Stimulated activated CD8-positive, alpha-beta memory T cell treated with anti-CD3 and anti-CD28 coated beads, Interleukin-7, amount 100 ng/mL, for 4 hours (primary cell): Measurements from ENCODE around the gene CDC42BPA.
"Not testable (repeated sequence)": the region's sequence is repeated elsewhere in the genome, so short reads cannot be mapped to it uniquely, and the experiment has no call there.

ENCODE experiments used
- DNase-seq, 2 donors: peaks; one replicate each; pipeline ENCODE4 v3.0.0-alpha.2; 2020; ENCODE audit warnings: low read depth in 2 of 2

The CDC42BPA gene

GRCh38 chr1:227261501-227261900 is 56.8 kb downstream of the CDC42BPA start:
- DNase-seq, result no peak

DNA sequence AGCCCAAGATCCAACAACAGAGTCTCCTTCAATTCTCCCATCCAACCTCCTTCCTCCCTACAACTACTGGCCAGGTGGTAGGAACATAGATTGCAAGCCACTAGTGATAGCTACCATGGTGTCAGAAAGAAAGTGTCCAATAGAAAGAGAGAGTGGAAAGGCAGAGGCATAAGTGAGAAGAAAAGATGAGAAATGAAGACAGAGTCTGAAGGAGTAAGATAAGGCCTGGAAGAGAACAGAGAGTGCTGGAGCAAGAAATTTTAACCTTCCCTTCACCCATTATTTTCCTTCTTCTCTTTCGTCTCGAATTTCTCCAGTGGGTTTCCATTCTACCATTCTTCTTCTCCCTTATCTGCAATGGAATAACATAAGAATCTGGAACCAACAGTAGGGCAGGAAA is 57.9 kb downstream of the CDC42BPA start:
- DNase-seq, result no peak

GRCh38 chr1:227257964-227258363 is 60.3 kb downstream of the CDC42BPA start:
- DNase-seq, result no peak

DNA sequence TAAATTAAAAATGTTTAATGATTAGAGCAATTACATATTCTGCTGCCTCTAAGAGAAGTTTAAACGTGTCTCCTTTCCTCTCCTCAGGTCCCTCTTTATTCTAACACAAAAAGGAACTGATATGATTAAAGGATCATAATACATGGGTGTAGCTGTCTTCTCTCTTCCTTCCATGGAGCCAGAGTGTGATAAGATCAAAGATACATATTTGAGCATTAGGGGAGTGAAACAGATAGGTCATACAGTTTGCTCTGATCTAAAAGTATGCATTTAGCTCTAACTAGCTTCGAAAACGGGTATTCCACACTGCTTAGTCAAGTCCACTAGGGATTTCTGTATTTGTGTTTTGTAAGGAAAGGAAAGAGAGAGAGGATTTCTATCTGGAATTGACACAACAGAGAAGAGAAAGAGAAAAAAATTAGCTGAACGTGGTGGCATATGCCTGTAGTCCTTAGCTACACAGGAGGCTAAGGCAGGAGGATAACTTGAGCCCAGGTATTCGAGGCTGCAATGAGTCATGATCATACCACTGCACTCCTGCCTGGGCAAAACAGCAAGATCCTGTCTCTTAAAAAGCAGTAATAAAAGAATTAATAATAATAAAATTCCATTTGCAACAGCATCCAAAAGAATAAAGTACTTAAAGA is 63.1 kb downstream of the CDC42BPA start:
- DNase-seq, result no peak

- no peak for DNase-seq
These were observed 65.2 kb downstream of the CDC42BPA start for GRCh38 chr1:227253065-227253464.

- no peak for DNase-seq
These were observed 72.5 kb downstream of the CDC42BPA start for GRCh38 chr1:227245613-227246320.

DNA sequence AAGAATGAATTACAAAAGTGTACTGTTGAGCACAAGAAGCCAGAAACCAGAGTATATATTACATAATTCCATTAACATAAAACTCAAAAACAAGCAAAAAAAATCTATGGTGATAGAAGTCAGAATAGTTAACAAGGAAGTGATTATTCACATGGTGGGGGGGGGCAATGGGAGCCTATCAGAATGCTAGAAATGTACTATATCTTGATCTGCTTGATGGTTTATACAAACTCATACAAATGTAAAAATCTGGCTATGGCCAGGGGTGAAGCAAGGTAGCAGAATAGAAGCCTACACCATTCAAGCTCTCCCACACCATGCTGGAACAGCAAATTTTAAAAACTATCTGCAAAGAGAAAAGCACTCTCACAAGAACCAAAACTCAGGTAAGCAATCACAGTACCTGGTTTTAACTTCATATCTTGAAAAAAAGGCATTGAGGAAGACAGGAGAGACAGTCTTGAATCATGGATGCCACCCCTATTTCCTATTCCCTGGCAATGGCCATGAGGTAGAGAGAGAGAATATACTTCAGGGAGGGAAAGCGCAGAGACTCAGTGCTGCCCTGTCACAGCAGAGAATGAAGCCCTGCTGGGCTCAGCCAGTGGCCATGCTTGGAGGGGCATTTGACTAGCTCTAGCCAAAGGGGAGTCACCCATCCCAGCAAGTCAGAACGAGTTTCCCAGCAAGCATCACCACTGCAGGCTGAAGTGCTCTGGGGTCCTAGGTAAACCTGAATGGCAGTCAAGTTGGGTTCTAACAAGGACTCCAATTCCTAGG is 73.8 kb downstream of the CDC42BPA start:
- no peak for DNase-seq

DNA sequence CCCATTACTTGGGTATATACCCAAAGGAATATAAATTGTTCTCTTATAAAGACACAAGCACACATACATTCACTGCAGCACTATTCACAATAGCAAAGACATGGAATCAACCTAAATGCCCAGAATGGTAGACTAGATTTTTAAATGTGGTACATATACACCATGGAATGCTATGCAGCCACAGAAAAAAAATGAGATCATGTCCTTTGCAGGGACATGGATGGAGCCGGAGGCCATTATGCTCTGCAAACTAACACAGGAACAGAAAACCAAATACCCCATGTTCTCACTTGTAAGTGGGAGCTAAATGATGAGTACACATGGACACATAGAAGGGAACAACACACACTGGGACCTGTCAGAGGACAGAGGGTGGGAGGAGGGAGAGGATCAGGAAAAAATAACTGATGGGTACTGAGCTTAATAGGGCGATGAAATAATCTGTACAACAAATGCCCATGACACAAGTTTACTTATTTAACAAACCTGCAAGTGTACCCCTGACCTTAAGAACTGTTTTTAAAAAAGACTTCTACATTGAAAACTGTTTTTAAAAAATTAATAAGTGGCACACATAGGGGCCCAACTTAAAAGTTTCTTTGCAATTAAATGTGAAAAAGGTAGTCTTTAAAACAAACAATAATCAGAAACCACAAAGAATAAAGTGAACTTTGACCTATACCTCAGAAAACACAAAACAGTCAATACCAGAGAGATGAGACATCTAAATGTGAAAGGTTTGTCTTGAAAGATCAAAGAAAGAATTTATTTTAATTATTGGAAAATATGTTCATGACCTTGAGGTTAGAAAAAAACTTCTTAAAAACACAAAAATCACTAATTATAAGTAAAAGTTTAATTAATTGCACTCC is 75.2 kb downstream of the CDC42BPA start:
- no peak for DNase-seq

DNA sequence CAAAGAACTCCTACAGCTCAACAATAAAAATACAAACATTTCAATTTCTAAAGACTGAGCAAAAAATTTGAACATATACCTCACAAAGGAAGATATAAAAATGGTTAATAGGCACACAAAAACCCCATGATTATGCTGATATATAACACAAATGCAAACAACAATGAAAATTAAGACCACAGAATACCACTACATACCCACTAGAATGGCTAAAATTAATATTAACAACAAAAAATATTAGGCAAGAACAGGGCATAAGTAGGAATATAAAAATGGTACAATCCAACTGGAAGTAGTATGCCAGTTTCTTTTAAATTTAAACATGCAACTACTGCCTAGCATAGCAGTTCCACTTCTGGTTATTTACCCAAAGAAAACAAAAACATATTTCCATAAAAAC is 77.3 kb downstream of the CDC42BPA start:
- DNase-seq, result no peak

DNA sequence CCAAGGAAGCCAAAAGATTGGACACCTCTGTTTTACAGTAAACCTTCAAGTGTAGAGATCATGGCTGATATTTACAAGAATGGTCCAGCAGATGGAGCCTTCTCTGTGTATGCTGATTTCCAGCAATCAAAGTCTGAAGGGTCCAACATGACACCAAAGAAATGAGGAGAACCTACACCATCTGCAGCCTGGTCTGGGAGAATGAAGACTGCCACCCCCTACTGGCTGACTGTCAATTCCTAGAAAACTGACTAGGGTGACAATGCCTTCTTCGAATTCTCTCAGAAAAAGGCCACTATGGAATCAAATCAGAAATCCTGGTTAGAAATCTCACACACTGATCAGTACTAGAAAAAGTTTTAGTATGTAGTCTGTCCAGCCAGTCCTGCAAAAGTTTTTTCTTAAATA is 83.3 kb downstream of the CDC42BPA start:
- no peak for DNase-seq

DNA sequence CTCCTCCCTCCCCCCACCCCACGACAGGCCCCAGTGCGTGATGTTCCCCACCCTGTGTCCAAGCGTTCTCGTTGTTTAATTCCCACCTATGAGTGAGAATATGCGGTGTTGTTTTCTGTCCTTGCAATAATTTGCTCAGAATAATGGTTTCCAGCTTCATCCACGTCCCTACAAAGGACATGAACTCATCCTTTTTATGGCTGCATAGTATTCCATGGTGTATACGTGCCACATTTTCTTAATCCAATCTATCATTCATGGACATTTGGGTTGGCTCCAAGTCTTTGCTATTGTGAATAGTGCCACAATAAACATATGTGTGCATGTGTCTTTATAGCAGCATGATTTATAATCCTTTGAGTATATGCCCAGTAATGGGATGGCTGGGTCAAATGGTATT is 87.2 kb downstream of the CDC42BPA start:
- not testable (repeated sequence) for DNase-seq

DNA sequence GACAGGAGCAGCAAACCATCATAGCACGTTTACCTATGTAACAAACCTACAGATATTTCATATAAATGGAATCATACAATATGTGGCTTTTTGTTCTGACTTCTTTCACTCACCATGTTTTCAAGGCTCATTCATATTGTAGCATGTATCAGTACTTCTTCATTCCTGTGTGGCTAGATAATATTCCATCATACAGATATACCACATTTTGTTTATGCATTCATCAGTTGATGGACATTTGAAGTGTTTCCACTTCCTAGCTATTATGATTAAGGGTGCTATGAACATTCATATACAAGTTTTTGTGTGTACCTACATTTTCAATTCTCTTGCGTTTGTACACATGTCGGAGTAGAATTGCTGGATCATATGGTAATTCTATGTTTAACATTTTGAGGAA is 90.1 kb downstream of the CDC42BPA start:
- DNase-seq, result no peak

DNA sequence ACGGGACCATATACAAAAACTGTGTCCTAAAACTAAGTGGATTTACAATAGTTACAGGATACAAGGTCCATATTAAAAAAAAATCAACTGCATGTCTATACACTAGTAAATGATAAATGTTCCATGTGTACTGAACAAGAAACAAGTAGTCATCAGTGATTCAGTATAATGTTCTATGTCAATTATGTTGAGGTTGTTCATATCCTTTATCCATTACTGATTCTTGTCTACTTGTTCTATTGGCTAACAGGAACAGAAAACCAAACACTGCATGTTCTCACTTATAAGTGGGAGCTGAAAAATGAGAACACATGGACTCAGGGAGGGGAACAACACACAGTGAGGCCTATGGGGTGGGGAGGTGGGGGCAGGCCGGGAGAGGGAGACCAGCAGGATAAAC is 90.5 kb downstream of the CDC42BPA start:
- DNase-seq, result no peak

DNA sequence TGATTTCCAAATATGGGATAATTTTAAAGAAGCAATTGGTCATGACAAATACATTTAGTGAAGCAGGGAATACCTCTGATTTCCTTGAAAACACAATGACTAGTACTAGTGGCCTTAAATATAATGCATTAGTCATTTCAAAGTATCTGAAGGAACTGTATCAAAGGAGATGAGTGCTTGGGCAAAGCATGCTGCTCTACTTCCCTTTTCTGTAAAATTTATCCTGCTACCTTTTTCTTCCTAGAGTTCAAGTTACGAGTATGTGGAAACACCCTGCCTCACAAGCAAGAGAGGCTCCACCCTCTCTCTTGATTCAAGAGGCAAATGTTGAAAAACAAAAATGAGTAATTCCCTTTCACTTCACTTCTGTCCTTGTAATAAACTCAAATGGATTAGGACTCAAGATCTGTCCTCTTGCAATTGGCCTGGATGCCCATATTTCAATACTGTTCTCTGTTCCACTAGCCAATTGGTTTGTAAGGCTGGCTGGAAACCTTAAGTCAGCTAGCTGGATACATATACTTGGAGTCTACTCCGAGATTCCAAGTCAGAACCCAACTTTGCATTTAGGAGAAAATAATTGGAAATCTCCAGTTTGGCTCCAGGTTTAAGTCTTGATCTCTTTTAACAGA is 92.5 kb downstream of the CDC42BPA start:
- no peak for DNase-seq

- DNase-seq, result no peak
These were observed 95.0 kb downstream of the CDC42BPA start for GRCh38 chr1:227223171-227223806.

DNA sequence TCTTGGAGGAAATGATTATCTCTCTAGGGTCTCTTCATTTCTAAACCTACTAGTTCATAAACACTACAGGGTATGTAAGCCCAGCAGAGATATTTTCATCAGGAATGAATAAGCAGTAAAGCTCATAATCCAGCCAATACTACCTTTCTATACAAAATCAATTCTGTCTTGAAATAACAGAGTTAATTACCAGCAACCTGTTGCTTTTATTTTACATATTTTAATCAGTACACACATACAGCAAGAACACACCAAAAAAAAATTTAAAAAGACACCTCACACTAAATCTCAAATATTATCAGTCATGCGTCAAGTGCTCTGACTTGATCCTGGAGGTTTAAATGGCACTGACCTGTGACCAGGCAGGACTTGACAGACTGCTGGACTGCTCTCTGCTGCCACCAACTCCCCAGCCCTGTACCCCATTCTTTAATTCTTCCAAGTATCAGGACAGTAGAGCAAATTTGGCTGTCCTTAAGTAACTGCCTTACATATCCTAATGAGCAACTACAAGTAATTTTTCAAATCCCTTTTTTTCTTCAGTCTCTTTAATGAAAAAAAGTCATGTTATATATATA is 98.5 kb downstream of the CDC42BPA start:
- no peak for DNase-seq

DNA sequence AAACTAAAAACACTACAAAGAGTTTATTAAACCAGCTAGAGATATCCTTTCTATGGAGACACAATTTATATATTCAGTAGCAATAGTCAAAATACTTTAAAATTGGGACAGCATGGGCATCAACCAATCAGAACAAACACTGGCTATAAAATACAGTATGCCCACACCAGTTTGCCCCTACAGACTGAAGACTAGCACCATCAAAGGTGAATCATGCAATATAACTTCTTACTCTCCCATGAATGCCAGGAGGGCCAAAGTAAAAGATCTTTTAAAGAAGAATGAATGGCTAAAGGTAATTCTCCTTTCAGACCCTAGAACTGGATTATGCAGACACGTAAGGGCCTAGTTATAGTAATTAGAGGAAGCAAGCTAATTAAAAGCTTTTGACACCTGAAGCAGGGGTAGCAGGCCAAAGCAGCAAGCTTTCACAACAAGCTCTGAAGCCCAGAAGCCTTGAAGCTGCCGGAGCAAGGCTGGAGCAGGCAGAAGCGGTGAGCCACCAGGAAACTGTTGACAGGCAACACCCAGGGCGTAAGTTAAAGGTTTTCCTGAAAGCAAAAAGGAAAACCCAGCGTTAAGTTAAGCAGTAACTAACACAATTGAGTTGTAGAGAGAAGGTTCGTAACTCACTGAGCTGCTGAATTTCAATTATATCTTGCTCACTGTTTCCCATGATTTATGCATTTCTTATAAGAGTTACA is 99.3 kb downstream of the CDC42BPA start:
- DNase-seq, result no peak

DNA sequence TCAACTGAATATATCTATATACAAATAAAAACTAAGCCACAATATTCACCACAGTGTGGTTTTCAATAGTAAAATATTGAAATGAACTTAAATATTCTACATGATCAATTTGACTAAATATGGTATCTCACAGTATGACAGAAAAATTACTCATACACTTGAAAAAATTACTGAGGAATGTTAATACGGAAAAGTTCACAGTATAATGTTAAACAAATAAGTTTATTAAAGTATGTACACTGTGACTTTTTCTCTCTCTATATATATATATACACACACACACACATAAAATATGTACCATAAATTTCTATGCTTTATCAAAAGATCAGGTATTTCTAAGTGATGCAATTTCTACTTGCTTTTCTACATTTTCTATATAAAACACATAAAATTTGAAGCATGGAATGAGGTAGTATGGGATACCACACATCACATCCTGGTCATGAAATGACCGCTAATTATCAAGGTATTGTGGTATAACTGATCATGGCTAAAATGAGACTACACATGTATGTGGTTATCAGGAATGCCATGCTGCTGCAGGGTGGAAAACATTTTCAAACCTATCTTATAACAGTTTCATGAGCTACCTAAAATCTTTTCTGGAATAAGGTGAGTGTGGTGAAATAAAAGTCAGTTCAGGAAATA is 102.3 kb downstream of the CDC42BPA start:
- no peak for DNase-seq

GRCh38 chr1:227214207-227214606 is 104.1 kb downstream of the CDC42BPA start:
- DNase-seq, result no peak
